Bronchial epithelial cell (primary cell): Measurements from ENCODE around the gene AUTS2. TPM values are rescaled to one million over a fixed set of nuclear protein-coding genes. Genes with fewer than 3 reads are reported as not detected.

Experiments
- DNase-seq: peaks from one replicate; pipeline ENCODE4 v3.0.0-alpha.2; 2010; ENCODE audit warnings: low read depth
- FAIRE-seq: peaks from 2 replicates; lab custom pipeline; 2011; peaks lifted over from hg19 to GRCh38; lab: Jason Lieb, UNC
- H3K27me3 ChIP-seq: 2 replicates; pipeline ENCODE4 v1.5.1; 2011; ENCODE audit warnings: low read length; ENCODE audit not compliant: control insufficient read depth, insufficient read depth
- H3K36me3 ChIP-seq: 2 replicates; pipeline ENCODE4 v1.5.1; 2011; ENCODE audit warnings: low read length; ENCODE audit not compliant: control insufficient read depth, insufficient read depth
- H3K4me3 ChIP-seq: 2 replicates; pipeline ENCODE4 v1.5.1; 2011; ENCODE audit warnings: mild to moderate bottlenecking, low read depth, low read length, control low read depth
- total RNA-seq: library from RNA; depleted of rRNA; stranded (reverse); fragments of >200 nt; gene quantifications from 2 replicates; pipeline ENCODE4 v1.2.1, GENCODE V29; 2014
- TF ChIP-seq, protein P1 (sequence below): IDR thresholded peaks from 2 replicates; pipeline ENCODE4 v1.5.1; 2011; ENCODE audit warnings: mild to moderate bottlenecking, moderate library complexity, low read length, control low read depth, inconsistent platforms; ENCODE audit not compliant: insufficient read depth, severe bottlenecking

The AUTS2 gene
- total RNA-seq, 1 donor from 2014 or later, result 9.5 TPM

DNA sequence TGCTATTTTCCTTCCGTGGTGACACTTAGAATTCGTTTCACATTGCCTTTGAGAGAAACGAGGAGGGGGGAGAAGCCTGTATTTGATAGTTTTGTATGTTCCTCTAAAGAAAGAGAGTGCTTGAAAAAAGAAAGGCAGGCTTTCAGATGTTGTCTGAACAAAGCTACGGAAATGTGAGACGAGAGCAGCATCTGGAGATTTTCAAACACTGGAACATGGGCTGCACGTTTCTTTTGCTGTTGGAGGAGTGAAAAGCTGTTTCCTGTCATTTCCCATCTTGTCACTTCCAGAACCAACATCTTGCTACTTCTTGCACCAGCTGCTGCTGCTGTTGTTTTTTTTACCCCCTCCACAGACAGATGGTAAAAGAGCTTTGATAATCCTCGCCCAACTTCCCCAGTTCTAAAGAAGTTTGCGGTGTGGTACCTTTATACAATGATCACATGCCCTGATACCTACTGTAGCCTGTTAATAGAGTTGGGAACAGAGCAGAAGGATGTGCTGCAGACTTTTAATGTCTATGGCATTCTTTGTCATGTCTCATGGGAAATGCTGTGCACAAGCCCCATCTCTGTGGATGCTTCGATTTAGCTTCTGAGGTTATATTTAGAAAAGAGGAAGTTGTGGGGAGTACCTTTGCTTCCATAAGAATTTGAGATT lies 408.1 kb downstream of the AUTS2 start:
- H3K27me3 ChIP-seq, result no peaks in the 10 kb centered on the region
- H3K36me3 ChIP-seq, result no peaks in the 10 kb centered on the region
- FAIRE-seq (no peak), DNase-seq (no peak)
- H3K4me3 ChIP-seq, result no peak overlapping the region
- TF ChIP-seq, protein P1, sequence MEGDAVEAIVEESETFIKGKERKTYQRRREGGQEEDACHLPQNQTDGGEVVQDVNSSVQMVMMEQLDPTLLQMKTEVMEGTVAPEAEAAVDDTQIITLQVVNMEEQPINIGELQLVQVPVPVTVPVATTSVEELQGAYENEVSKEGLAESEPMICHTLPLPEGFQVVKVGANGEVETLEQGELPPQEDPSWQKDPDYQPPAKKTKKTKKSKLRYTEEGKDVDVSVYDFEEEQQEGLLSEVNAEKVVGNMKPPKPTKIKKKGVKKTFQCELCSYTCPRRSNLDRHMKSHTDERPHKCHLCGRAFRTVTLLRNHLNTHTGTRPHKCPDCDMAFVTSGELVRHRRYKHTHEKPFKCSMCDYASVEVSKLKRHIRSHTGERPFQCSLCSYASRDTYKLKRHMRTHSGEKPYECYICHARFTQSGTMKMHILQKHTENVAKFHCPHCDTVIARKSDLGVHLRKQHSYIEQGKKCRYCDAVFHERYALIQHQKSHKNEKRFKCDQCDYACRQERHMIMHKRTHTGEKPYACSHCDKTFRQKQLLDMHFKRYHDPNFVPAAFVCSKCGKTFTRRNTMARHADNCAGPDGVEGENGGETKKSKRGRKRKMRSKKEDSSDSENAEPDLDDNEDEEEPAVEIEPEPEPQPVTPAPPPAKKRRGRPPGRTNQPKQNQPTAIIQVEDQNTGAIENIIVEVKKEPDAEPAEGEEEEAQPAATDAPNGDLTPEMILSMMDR, result no peak

- DNase-seq (no peak), FAIRE-seq (no peak)
- Histone ChIP-seq H3K36me3 (no peaks in the 10 kb centered on the region), H3K4me3 (no peak overlapping the region), H3K27me3 (no peaks in the 10 kb centered on the region)
- TF ChIP-seq, protein P1, result no peak
Measured at GRCh38 chr7:70008466-70008865, 410.2 kb downstream of the AUTS2 start.

GRCh38 chr7:70014472-70015177 lies 416.4 kb downstream of the AUTS2 start:
- Histone ChIP-seq H3K4me3 (no peak overlapping the region), H3K36me3 (no peaks in the 10 kb centered on the region), H3K27me3 (no peaks in the 10 kb centered on the region)
- TF ChIP-seq, protein P1, result no peak
- FAIRE-seq (no peak), DNase-seq (no peak)

DNA sequence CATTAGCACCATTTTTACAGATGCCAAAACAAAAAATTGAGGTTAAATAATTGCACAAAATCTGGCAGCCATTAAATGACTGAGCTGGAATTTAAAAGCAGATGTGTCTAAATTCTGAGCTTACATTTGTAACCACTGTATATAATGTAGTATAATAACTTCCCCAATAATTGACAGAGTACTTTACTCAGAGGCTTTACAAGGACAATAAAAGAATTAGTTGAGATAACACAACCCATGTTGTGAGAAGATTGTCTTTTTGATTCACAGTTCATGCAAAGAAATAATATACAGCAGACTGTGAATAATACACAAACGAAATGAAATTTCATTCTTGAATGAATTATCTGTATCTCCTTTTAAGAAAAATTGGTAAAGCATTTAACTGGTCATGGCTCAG lies 417.1 kb downstream of the AUTS2 start:
- Histone ChIP-seq H3K27me3 (no peaks in the 10 kb centered on the region), H3K36me3 (no peaks in the 10 kb centered on the region), H3K4me3 (no peak overlapping the region)
- DNase-seq (no peak), FAIRE-seq (no peak)
- TF ChIP-seq, protein P1, result no peak

GRCh38 chr7:70016044-70016770 lies 417.9 kb downstream of the AUTS2 start:
- TF ChIP-seq, protein P1, result no peak
- DNase-seq (peak; percentile 12), FAIRE-seq (no peak)
- Histone ChIP-seq H3K27me3 (no peaks in the 10 kb centered on the region), H3K36me3 (no peaks in the 10 kb centered on the region), H3K4me3 (no peak overlapping the region)
